A549 treated with AZD9567 at 1 μM for 4 hours (cell line): ENCODE data around the gene ATP4A. TPM values are rescaled to one million over a fixed set of nuclear protein-coding genes. Genes with fewer than 3 reads are reported as not detected.

ENCODE experiments used
- total RNA-seq: library from RNA; stranded (reverse); fragments of 200-300 nt; extraction: Qiagen RNA extraction; gene quantifications from 5 replicates; pipeline ENCODE4 v1.2.3, GENCODE V29; 2022; ENCODE audit not compliant: insufficient read depth

ATP4A gene
- total RNA-seq, result 0.07 to 0.08 TPM in 2 of 5 replicates, not detected in the others

DNA sequence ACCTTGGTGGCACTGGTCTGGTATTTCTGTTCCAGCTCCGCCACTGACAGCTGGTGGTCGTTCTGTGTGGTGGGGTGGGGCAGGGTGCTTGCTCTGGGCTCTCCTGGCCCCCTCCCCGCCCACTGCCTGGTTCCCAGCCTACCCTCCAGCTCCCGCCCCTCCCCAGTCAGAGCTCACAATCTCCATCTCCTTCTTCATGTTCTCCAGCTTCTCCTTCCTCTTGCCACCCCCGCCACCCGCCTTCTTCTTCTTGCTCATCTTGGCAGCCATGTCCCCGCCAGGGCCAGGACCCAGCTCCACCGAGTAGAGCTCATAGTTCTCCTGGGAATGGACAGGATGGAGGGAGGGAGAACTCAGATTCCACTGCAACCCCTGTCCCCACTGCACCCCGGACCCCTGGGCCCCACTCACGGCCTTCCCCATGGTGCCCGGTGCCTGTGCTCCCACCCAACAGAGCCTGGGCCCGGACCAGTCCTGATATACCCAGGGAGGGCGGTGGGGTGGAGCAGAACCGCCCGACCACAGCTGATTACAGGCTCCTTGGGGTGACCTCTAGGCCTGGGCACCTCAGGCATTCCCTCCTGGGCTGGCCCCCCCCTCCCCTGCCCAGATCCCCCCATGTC, at the start of gene ATP4A:
ATP4A (minus strand) TSS at position 452 of the 623 bp plus-strand sequence; CDS start at position 423, 29 bp downstream.

DNA sequence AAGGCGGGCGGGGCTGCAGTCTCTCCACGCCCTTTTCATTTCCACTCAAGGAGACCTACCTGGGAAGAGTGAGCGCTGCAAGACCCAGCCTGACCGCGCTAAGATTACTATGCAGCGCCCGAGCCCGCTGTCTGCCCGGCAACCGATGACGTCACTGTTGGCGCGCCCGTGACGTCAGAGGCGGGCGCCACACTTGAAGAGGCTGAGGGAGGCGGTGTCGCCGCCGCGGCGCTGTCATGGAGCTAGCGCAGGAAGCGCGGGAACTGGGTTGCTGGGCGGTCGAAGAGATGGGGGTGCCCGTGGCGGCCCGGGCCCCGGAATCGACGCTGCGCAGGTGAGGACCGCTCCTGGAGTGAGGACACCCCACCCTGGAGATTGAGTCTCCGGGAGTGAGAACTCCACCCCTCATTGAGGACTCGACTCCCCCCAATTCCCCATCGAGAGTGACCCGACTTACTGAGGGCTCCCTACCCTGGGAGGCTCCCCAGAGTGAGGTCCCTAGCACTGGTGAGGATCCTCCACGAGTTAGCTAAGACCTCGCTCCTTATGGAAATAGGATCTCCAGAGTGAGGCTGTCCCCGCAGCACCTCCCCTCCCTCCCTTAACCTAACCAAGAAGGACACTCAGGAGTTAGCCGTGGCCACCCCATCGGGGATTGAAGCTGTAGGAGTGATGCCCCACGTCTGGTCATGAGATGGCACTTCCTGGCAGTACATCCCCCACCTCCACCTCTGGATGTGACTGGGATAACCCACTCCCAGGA, 49.3 kb upstream of the ATP4A start, which contains the start of gene HAUS5:
HAUS5 (plus strand) TSS at position 177 of the 763 bp plus-strand sequence; CDS start at position 237, 60 bp downstream.

DNA sequence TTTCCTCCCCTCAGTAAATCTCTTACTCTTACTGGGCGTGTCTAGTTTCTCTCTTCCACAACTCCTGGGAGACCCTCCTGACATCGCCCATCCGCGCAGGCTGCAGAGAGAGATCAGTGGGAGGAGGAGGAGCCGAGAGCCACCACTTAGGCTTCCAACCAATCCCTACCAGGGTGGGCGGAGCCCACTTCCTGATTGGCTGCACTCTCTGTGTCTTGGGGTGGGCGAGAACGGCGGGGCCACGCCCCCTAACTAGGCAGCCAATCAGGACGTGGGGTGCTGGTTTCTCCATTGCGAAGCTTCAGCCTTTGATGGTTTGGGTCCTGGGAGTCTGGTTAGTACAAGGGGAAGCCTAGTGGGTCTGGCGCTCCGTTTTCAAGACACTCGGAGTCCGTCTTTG, 22.4 kb upstream of the ATP4A start, which contains the start of gene PMIS2:
PMIS2 (plus strand) TSS at position 326 of the 400 bp plus-strand sequence. CDS start 87 bp downstream, outside the sequence.

DNA sequence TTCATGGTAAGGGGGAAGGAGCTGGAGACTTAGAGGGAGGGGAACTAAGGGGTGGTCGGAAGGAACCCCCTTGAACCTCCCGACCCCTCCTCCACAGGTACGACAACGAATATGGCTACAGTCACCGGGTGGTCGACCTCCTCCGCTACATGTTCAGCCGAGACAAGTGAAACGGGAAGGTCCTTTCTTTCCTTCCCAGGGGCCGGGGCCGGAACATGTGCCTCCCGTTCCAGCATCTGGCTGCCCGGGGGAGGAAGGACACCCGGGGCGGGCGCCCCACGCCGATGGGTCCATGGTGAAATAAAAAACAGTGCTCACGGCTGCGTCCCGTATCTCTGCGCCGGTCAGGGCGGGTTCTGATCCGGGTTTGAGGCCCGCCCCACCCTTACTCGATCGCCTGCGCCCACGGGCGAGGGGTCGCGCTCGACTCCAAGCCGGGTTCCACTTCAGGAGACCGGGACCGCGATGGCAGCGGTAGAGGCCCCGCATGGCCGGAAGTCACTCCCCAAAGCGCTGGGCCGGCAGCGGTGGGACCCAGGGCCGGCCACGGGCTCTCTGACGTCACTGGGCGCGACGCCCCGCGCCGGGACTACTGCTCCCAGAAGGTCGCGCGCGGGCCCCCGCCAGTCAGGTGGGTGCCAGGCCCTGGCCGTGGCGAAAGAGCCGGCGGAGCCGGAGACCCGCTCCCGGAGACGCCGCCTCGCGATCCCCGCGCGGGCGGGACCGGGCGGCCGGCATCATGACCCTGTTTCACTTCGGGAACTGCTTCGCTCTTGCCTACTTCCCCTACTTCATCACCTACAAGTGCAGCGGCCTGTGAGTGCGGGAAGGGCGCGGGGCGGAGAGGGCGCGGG, 18.2 kb downstream of the ATP4A start, which contains the start of gene TMEM147:
TMEM147 (plus strand) TSS at position 626 of the 854 bp plus-strand sequence; CDS start at position 740, 114 bp downstream.

DNA sequence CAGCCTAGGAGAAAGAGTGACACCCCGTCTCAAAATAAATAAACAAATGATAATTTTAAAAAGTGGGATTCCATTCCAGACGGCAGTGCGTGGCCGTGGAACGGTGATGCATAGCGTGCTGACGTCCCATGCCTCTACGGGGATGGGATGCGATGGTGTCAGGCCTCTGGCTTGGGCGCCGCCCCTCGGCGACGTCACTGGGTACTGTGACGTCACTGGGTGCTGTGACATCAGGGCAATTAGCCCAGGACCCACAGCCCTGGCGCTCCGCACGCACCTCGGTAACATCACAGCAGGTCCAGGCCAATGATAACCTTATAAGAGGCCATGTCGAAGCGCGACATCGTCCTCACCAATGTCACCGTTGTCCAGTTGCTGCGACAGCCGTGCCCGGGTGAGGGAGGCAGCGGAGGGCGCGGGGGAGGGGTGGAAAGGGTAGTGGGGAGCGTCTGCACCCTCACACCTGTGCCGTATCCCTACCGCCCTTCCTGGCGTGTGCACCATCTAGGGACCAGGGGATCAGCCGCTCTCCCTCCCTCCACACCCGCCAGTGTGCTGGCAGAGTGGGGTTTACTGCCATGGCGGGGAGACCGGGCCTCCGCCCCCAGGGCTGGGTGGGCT, 30.1 kb downstream of the ATP4A start, which contains the start of gene GAPDHS:
GAPDHS (plus strand) TSS at position 256 of the 621 bp plus-strand sequence; CDS start at position 328, 72 bp downstream.

DNA sequence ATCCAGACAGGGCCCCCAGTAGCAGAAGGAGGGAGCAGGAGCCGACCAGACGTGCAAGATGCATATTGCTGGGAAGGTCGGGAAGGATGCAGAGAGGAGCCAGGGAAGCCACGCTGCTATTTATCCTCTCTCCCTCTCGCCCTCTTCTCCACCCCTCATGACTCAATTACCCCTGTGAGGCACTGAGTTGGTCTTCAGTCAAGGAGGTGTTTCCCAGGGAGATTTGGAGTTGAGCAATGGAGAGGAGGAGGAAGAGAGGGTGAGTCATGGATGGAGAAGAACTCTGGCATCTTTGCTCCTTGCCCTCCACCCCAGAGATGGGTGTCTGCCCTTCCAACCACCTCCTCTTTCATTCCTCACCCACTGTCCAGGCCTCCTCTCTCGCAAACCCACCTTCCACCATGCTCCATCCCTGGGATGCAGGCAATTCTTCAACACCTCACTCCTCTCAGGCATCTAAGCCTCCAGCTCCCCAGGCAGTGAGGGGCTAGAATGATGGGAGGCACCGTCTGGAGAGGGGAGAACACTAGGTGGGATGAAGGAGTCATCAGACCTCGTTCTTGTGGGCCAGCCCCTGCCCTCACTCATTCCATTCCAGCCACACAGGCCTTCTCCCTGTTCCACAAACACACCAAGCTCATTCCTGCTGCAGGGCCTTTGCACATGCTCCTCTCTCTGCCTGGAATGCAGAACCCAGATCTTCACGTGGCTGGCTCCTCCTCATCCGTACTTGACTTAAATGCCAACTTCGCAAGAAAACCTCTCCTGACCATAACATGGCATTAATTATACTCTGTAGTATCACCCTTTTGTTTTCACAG, 35.0 kb downstream of the ATP4A start, which contains the start of gene SBSN:
SBSN (minus strand) TSS at position 94 of the 821 bp plus-strand sequence; CDS start at position 64, 30 bp downstream.

DNA sequence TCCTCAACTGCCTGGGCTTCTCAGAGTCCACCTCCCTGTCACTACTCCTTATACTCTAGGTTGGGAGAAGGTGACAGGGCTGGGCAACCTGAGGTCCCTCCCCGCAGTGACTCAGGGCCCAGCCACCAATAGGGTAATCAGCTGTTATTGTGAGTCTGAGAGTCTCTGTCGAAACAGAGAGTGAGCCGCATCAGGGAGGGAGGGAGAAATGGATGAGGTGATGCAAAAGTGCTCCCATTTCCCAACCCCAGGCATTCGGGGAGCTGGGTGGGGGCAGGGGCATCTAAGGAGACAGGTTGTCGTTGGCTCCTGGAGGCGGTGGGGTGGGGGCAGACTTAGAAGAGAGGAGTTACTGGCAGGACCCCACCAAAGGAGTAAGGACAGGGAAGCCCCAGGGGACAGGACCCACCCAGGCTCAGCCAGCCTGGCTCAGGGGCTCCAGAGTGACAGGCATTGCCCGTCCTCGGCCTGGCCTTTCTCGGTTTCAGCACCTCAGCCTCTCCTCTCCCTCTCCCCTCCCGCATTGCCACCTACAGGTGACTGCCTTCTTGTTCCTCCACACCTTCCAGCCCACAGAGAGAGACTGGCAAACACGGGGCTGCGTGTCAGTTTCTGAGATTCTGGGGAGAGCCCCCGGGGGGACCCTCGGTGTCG, 49.7 kb downstream of the ATP4A start, which contains the start of gene DMKN:
DMKN (minus strand) TSS at position 22 of the 654 bp plus-strand sequence. CDS start 174 bp downstream, outside the sequence.

Other genes with a start within 250 kb of the ATP4A start
- gene CD22, start 234.5 kb downstream of the ATP4A start, total RNA-seq, result 0.65 to 1.4 TPM (median 0.98 TPM) in 4 of 5 replicates, not detected in the other
- 0.05 TPM in 1 of 5 replicates, not detected in the others for gene FFAR1, start 215.8 kb downstream of the ATP4A start, total RNA-seq
- gene FFAR3, start 205.2 kb downstream of the ATP4A start, total RNA-seq, result 0.07 TPM in 1 of 5 replicates, not detected in the others
- gene GPR42, start 192.6 kb downstream of the ATP4A start, total RNA-seq, result not detected in 5 replicates
- 0.14 TPM in 1 of 5 replicates, not detected in the others for gene FFAR2, start 115.4 kb downstream of the ATP4A start, total RNA-seq
- gene KRTDAP, start 73.2 kb downstream of the ATP4A start, total RNA-seq, result not detected in 5 replicates
- gene DMKN, start 50.0 kb downstream of the ATP4A start, total RNA-seq, result 32.2 to 38.6 TPM (median 34.4 TPM) in 5 replicates
- gene SBSN, start 35.3 kb downstream of the ATP4A start, total RNA-seq, result 1.9 to 3.2 TPM (median 2.6 TPM) in 5 replicates
- 0.10 to 0.15 TPM in 2 of 5 replicates, not detected in the others for gene GAPDHS, start 30.2 kb downstream of the ATP4A start, total RNA-seq
- gene TMEM147, start 18.0 kb downstream of the ATP4A start, total RNA-seq, result 340 to 440 TPM (median 431 TPM) in 5 replicates
- not detected in 5 replicates for gene PMIS2, start 22.5 kb upstream of the ATP4A start, total RNA-seq
- gene HAUS5, start 49.1 kb upstream of the ATP4A start, total RNA-seq, result 7.1 to 16.9 TPM (median 15.8 TPM) in 5 replicates
- 134 to 209 TPM (median 196 TPM) in 5 replicates for gene RBM42, start 65.4 kb upstream of the ATP4A start, total RNA-seq
- gene ETV2, start 78.1 kb upstream of the ATP4A start, total RNA-seq, result 1.8 to 3.6 TPM (median 2.4 TPM) in 4 of 5 replicates, not detected in the other
- 1,345 to 2,265 TPM (median 1,386 TPM) in 5 replicates for gene COX6B1, start 84.7 kb upstream of the ATP4A start, total RNA-seq
- 0.75 to 1.1 TPM (median 0.86 TPM) in 4 of 5 replicates, not detected in the other for gene UPK1A, start 102.9 kb upstream of the ATP4A start, total RNA-seq
- gene ZBTB32, start 140.9 kb upstream of the ATP4A start, total RNA-seq, result not detected in 5 replicates
- gene KMT2B, start 154.3 kb upstream of the ATP4A start, total RNA-seq, result 56.0 to 66.5 TPM (median 61.9 TPM) in 5 replicates
- 12.6 to 17.0 TPM (median 12.9 TPM) in 5 replicates for gene IGFLR1, start 178.8 kb upstream of the ATP4A start, total RNA-seq
- gene U2AF1L4, start 181.8 kb upstream of the ATP4A start, total RNA-seq, result 14.5 to 26.3 TPM (median 25.6 TPM) in 5 replicates
- 259 to 313 TPM (median 277 TPM) in 5 replicates for gene PSENEN, start 182.0 kb upstream of the ATP4A start, total RNA-seq
- gene LIN37, start 184.9 kb upstream of the ATP4A start, total RNA-seq, result 22.9 to 57.3 TPM (median 27.5 TPM) in 5 replicates
- 0.28 to 0.42 TPM (median 0.36 TPM) in 4 of 5 replicates, not detected in the other for gene HSPB6, start 193.4 kb upstream of the ATP4A start, total RNA-seq
- 23.3 to 34.4 TPM (median 28.2 TPM) in 5 replicates for gene PROSER3, start 194.5 kb upstream of the ATP4A start, total RNA-seq
- gene ARHGAP33, start 211.9 kb upstream of the ATP4A start, total RNA-seq, result 5.6 to 17.7 TPM (median 8.4 TPM) in 5 replicates
- 0.22 to 0.40 TPM (median 0.32 TPM) in 4 of 5 replicates, not detected in the other for gene PRODH2, start 249.2 kb upstream of the ATP4A start, total RNA-seq